B cell (primary cell): ENCODE measurements around the gene ATXN1. TPM values are rescaled to one million over a fixed set of nuclear protein-coding genes. Genes with fewer than 3 reads are reported as not detected.

Experiments
- ATAC-seq: fragments of 200-7000 bp; cut with Tn5 transposase; one replicate; pipeline ENCODE4 v1.10.0; 2021; ENCODE audit warnings: low read depth, mild to moderate bottlenecking, moderate number of reproducible peaks, moderate library complexity
- CTCF ChIA-PET: fragments of 350-600 bp; sonication (Branson Sonifier 250); formaldehyde crosslinking; loops from one replicate; lab custom pipeline; 2021; ENCODE audit warnings: antibody characterized with exemption, inconsistent platforms; lab: Charles Lee
- POLR2A ChIA-PET: fragments of 350-600 bp; sonication (Branson Sonifier 250); formaldehyde crosslinking; loops from one replicate; lab custom pipeline; 2021; ENCODE audit warnings: antibody characterized with exemption; lab: Charles Lee
- DNase-seq: peaks from one replicate; pipeline ENCODE4 v3.0.0; 2013
- H2AFZ ChIP-seq: 2 replicates; pipeline ENCODE4 v1.6.1; 2012; ENCODE audit warnings: mild to moderate bottlenecking, low read depth, low read length; ENCODE audit not compliant: insufficient read depth, poor library complexity, severe bottlenecking
- H3K27ac ChIP-seq, 2 donors: 1 replicate in 1 of 2; 2 replicates in 1 of 2; pipeline ENCODE4 v1.5.1; 2012 to 2013; ENCODE audit warnings: low read length in 2 of 2, mild to moderate bottlenecking in 2 of 2, moderate library complexity in 1 of 2
- H3K27me3 ChIP-seq, 4 experiments: fragments of 200-600 bp in 1 of 4; sonication (generic) in 1 of 4; replicated peaks in 1 of 4; 1 replicate in 2 of 4; 2 replicates in 2 of 4; pipeline versions ENCODE4 v1.6.1 to v1.7.0; 2013 to 2016; ENCODE audit warnings: low read length in 3 of 4, mild to moderate bottlenecking in 2 of 4, mixed read lengths in 1 of 4, moderate library complexity in 1 of 4; ENCODE audit not compliant: insufficient read depth in 4 of 4, control insufficient read depth in 3 of 4; ENCODE audit errors: control extremely low read depth in 1 of 4
- H3K36me3 ChIP-seq, 2 experiments: replicated peaks in 1 of 2; 1 replicate in 1 of 2; 2 replicates in 1 of 2; pipeline versions ENCODE4 v1.6.1 to v1.7.1; 2013; ENCODE audit warnings: low read length in 1 of 2; ENCODE audit not compliant: insufficient read depth in 2 of 2, control insufficient read depth in 1 of 2; ENCODE audit errors: control extremely low read depth in 1 of 2, extremely low read depth in 1 of 2
- H3K4me1 ChIP-seq, 2 donors: fragments of 200-600 bp in 1 of 2; sonication (generic) in 1 of 2; 1 replicate in 1 of 2; 2 replicates in 1 of 2; pipeline versions ENCODE4 v1.5.1 to v1.6.1; 2013 to 2017; ENCODE audit warnings: low read length in 2 of 2; ENCODE audit not compliant: control insufficient read depth in 2 of 2, insufficient read depth in 2 of 2
- H3K4me2 ChIP-seq: replicated peaks from 2 replicates; pipeline ENCODE3; 2012; ENCODE audit warnings: mild to moderate bottlenecking, low read depth, low read length; ENCODE audit not compliant: poor library complexity, severe bottlenecking
- H3K4me3 ChIP-seq, 5 experiments: fragments of 200-600 bp in 1 of 5; sonication (generic) in 1 of 5; 1 replicate in 3 of 5; 2 replicates in 2 of 5; pipeline versions ENCODE4 v1.5.1 to v1.7.0; 2011 to 2016; ENCODE audit warnings: low read length in 4 of 5, mild to moderate bottlenecking in 4 of 5, low read depth in 2 of 5, control low read depth in 1 of 5, moderate library complexity in 1 of 5; ENCODE audit not compliant: insufficient read depth in 1 of 5; ENCODE audit errors: control extremely low read depth in 1 of 5, extremely low read depth in 1 of 5
- H3K79me2 ChIP-seq: fragments of 200-600 bp; sonication (generic); one replicate; pipeline ENCODE4 v1.6.0; 2016; ENCODE audit warnings: low read length; ENCODE audit not compliant: control insufficient read depth, insufficient read depth
- H3K9ac ChIP-seq: fragments of 200-600 bp; sonication (generic); 2 replicates; pipeline ENCODE4 v1.6.1; 2017; ENCODE audit warnings: mild to moderate bottlenecking, low read length, moderate library complexity
- H3K9me3 ChIP-seq, 3 donors: one replicate each; pipeline versions ENCODE4 v1.6.1 to v1.7.1; 2013; ENCODE audit warnings: low read length in 2 of 3; ENCODE audit not compliant: control insufficient read depth in 2 of 3, insufficient read depth in 1 of 3; ENCODE audit errors: control extremely low read depth in 1 of 3
- H4K20me1 ChIP-seq: 2 replicates; pipeline ENCODE4 v1.6.0; 2012; ENCODE audit warnings: mild to moderate bottlenecking, low read length; ENCODE audit not compliant: insufficient read depth, control insufficient read depth, poor library complexity, severe bottlenecking
- H3K27ac Mint-ChIP-seq: one replicate; pipeline ENCODE4 v1.8.0; 2021; ENCODE audit warnings: mixed read lengths
- H3K27me3 Mint-ChIP-seq: one replicate; pipeline ENCODE4 v1.8.0; 2021; ENCODE audit warnings: mixed read lengths
- H3K4me1 Mint-ChIP-seq: one replicate; pipeline ENCODE4 v1.8.0; 2021; ENCODE audit warnings: mixed read lengths
- H3K4me3 Mint-ChIP-seq: one replicate; pipeline ENCODE4 v1.8.0; 2021; ENCODE audit warnings: mixed read lengths
- H3K9me3 Mint-ChIP-seq: one replicate; pipeline ENCODE4 v1.8.0; 2022; ENCODE audit warnings: mixed read lengths; ENCODE audit not compliant: insufficient read depth
- EZH2 ChIP-seq: IDR thresholded peaks from 2 replicates; pipeline ENCODE4 v1.6.1; 2012; ENCODE audit warnings: borderline replicate concordance, low read depth, mild to moderate bottlenecking, moderate library complexity, low read length; ENCODE audit not compliant: insufficient read depth, poor library complexity, severe bottlenecking
- WGBS: methylation state at CpG from one replicate; pipeline ENCODE4 v1.1.5; 2013; ENCODE audit warnings: missing lambda C conversion rate; ENCODE audit not compliant: insufficient coverage; 5-methylcytosine and 5-hydroxymethylcytosine counted together
- intact Hi-C: fragments of 100-400 bp; cut with micrococcal nuclease; formaldehyde crosslinking; loops from one replicate; pipeline ENCODE4 v1.10.0; 2022
- polyA plus RNA-seq: library from polyadenylated mRNA; depleted of rRNA; stranded (reverse); fragments of >200 nt; gene quantifications from 2 replicates; pipeline ENCODE4 v1.2.3, GENCODE V29; 2012
- total RNA-seq, 2 donors: library from RNA; stranded (reverse); fragments of 120-200 nt in 1 of 2; gene quantifications; 1 replicate in 1 of 2; 2 replicates in 1 of 2; pipeline versions ENCODE4 v1.2.3 to v1.2.4, GENCODE V29; 2013 to 2022
- TF ChIP-seq, protein P1 (sequence below): fragments of 200-600 bp; IDR thresholded peaks from one replicate; pipeline ENCODE4 v1.8.0; 2022; ENCODE audit warnings: antibody characterized with exemption, mild to moderate bottlenecking

ATXN1 gene
- total and polyA plus RNA-seq, 2 donors (not counting 1 experiment from before 2014, with no cell fraction given), result 5.7 to 63.8 TPM

DNA sequence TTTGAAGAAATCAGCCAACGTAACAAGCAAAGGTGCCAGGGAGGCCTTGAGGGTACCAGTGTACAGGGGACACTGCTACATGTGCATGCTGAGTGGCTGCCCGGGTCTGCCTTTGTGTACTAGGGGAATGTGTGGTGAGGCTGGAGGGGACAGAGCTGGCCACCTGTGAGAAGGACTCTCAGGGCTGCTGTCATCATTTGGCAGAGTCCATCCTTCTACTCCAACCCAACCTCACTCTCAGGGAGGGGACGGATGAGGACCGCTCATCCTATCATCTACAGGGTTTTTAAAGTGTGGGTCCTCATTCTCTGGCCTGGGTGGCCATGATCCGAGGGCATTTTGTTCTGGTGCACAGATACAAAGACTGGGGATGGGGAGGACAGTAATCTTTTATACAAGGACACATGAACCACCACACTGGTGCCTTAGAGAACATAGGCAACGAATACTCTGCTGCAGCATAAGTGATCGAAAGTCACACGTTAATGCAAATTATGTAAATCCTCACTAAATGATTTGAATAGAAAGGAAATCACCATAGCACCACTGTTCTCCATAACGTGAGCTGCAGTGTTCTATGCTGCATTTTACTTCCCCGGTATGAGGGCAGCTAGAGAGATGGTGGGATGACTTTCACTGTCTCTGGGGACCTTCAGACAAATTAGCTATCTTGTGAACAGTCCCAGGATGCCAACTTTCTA lies 341.5 kb downstream of the ATXN1 start:
- H3K4me3 Mint-ChIP-seq, result peak overlapping the region; percentile 79
- H2AFZ ChIP-seq, result peak overlapping the region; percentile 8
- ChIA-PET POLR2A (interaction anchor here (0.8 to 1.7 kb wide), 3 partner anchors 51 to 339 kb away, joined by 3 to 8 read pairs (median 5); no protein-coding TSS in a partner anchor), CTCF (interaction anchor here (1.0 to 3.3 kb wide), 9 partner anchors 10 to 351 kb away, joined by 3 to 36 read pairs (median 10); partner anchors contain the start of gene ATXN1)
- no peak for TF ChIP-seq EZH2
- TF ChIP-seq, protein P1, sequence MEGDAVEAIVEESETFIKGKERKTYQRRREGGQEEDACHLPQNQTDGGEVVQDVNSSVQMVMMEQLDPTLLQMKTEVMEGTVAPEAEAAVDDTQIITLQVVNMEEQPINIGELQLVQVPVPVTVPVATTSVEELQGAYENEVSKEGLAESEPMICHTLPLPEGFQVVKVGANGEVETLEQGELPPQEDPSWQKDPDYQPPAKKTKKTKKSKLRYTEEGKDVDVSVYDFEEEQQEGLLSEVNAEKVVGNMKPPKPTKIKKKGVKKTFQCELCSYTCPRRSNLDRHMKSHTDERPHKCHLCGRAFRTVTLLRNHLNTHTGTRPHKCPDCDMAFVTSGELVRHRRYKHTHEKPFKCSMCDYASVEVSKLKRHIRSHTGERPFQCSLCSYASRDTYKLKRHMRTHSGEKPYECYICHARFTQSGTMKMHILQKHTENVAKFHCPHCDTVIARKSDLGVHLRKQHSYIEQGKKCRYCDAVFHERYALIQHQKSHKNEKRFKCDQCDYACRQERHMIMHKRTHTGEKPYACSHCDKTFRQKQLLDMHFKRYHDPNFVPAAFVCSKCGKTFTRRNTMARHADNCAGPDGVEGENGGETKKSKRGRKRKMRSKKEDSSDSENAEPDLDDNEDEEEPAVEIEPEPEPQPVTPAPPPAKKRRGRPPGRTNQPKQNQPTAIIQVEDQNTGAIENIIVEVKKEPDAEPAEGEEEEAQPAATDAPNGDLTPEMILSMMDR, result no peak
- peak overlapping the region; percentile 87 to 93 for H3K27ac ChIP-seq
- peak overlapping the region; percentile 100 for H3K27ac Mint-ChIP-seq
- intact Hi-C loops, result loop anchor here (2.0 to 5.0 kb wide), 6 partner anchors 13 to 173 kb away; no protein-coding TSS in a partner anchor
- no peaks in the 10 kb centered on the region for H3K79me2 ChIP-seq
- no peaks in the 10 kb centered on the region for H4K20me1 ChIP-seq
- no peaks in the 10 kb centered on the region for H3K9me3 ChIP-seq
- H3K36me3 ChIP-seq, result no peaks in the 10 kb centered on the region
- 84% methylated on average over 4 of the region's 10 CpGs for WGBS
- H3K4me2 ChIP-seq, result peak overlapping the region; percentile 50
- peak overlapping the region; percentile 56 for H3K9ac ChIP-seq
- H3K4me1 ChIP-seq, result peaks cover 20 to 37% of the 10 kb centered on the region in 2 donors
- H3K9me3 Mint-ChIP-seq, result no peaks in the 10 kb centered on the region
- peak; percentile 75 for DNase-seq
- peaks cover 47% of the 10 kb centered on the region for H3K4me1 Mint-ChIP-seq
- H3K4me3 ChIP-seq, result peak overlapping the region in 2 of 5 experiments; percentile 2 to 31
- ATAC-seq, result peak; percentile 63
- no peaks in the 10 kb centered on the region for H3K27me3 ChIP-seq
- no peaks in the 10 kb centered on the region for H3K27me3 Mint-ChIP-seq

- Mint-ChIP-seq H3K4me1 (peaks cover 59% of the 10 kb centered on the region), H3K9me3 (no peaks in the 10 kb centered on the region), H3K27me3 (no peaks in the 10 kb centered on the region), H3K4me3 (no peak overlapping the region), H3K27ac (no peak overlapping the region)
- H3K79me2 ChIP-seq, result no peaks in the 10 kb centered on the region
- H3K9ac ChIP-seq, result no peak overlapping the region
- H3K9me3 ChIP-seq, result no peaks in the 10 kb centered on the region
- ChIA-PET POLR2A (interaction anchor here (0.5 kb wide), 1 partner anchor 343 kb away, joined by 8 read pairs; the partner anchor contains the start of gene ATXN1), CTCF (interaction anchor here (1.0 to 1.1 kb wide), 3 partner anchors 8 to 56 kb away, joined by 3 to 4 read pairs (median 4); no protein-coding TSS in a partner anchor)
- DNase-seq (no peak), ATAC-seq (no peak)
- intact Hi-C loops, result no loop called here
- no peaks in the 10 kb centered on the region for H3K36me3 ChIP-seq
- H4K20me1 ChIP-seq, result no peaks in the 10 kb centered on the region
- H2AFZ ChIP-seq, result no peak overlapping the region
- no peak for TF ChIP-seq EZH2
- TF ChIP-seq, protein P1, result no peak
- H3K4me1 ChIP-seq, result peaks cover 20 to 51% of the 10 kb centered on the region in 2 donors
- H3K4me2 ChIP-seq, result no peak overlapping the region
- no peaks in the 10 kb centered on the region for H3K27me3 ChIP-seq
- H3K27ac ChIP-seq, result no peak overlapping the region
- WGBS, result no CpG with 5 or more reads among the region's 2 CpGs
- no peak overlapping the region for H3K4me3 ChIP-seq
These were observed 343.1 kb downstream of the ATXN1 start for GRCh38 chr6:16418151-16418550.
